NCI-H146 treated with DMSO at 0.1 percent for 48 hours (cell line): ENCODE results near the gene ASGR1.
A peak's percentile ranks its signal among the peaks of the same experiment; 100 is the strongest.
"Not testable (repeated sequence)": the region's sequence is repeated elsewhere in the genome, so short reads cannot be mapped to it uniquely, and the experiment has no call there.

Source experiments
- DNase-seq: peaks from one replicate; lab custom pipeline; 2025; ENCODE audit not compliant: unreplicated experiment; lab: John Stamatoyannopoulos, UW

Gene ASGR1

GRCh38 chr17:7166873-7167272 lies 12.3 kb downstream of the ASGR1 start:
- no peak for DNase-seq

GRCh38 chr17:7159571-7159970 lies 19.6 kb downstream of the ASGR1 start:
- not testable (repeated sequence) for DNase-seq

- DNase-seq: not testable (repeated sequence)
These were observed 20.7 kb downstream of the ASGR1 start for GRCh38 chr17:7158424-7158823.

GRCh38 chr17:7156342-7156940 lies 22.7 kb downstream of the ASGR1 start:
- no peak for DNase-seq

GRCh38 chr17:7147772-7148171 lies 31.4 kb downstream of the ASGR1 start:
- DNase-seq: no peak

- no peak for DNase-seq
These were observed 33.1 kb downstream of the ASGR1 start for GRCh38 chr17:7146115-7146514.

- DNase-seq: no peak
These were observed 35.0 kb downstream of the ASGR1 start for GRCh38 chr17:7144213-7144612.

- no peak for DNase-seq
These were observed 37.3 kb downstream of the ASGR1 start for GRCh38 chr17:7141824-7142223.

- DNase-seq: no peak
These were observed 39.8 kb downstream of the ASGR1 start for GRCh38 chr17:7139400-7139799.

- DNase-seq: no peak
These were observed 40.3 kb downstream of the ASGR1 start for GRCh38 chr17:7138800-7139381.

- no peak for DNase-seq
These were observed 41.8 kb downstream of the ASGR1 start for GRCh38 chr17:7137171-7137943.

GRCh38 chr17:7136266-7136877 lies 42.8 kb downstream of the ASGR1 start:
- peak; percentile 17 for DNase-seq

- DNase-seq: no peak
These were observed 45.3 kb downstream of the ASGR1 start for GRCh38 chr17:7133916-7134315.

GRCh38 chr17:7133424-7133823 lies 45.7 kb downstream of the ASGR1 start:
- no peak for DNase-seq

- no peak for DNase-seq
These were observed 46.6 kb downstream of the ASGR1 start for GRCh38 chr17:7132511-7133094.

GRCh38 chr17:7131423-7131791 lies 47.8 kb downstream of the ASGR1 start:
- no peak for DNase-seq

- no peak for DNase-seq
These were observed 48.3 kb downstream of the ASGR1 start for GRCh38 chr17:7130621-7131422.

GRCh38 chr17:7129311-7129710 lies 49.9 kb downstream of the ASGR1 start:
- DNase-seq: no peak

GRCh38 chr17:7128160-7128559 lies 51.0 kb downstream of the ASGR1 start:
- no peak for DNase-seq

GRCh38 chr17:7127501-7127900 lies 51.7 kb downstream of the ASGR1 start:
- not testable (repeated sequence) for DNase-seq

- DNase-seq: not testable (repeated sequence)
These were observed 52.8 kb downstream of the ASGR1 start for GRCh38 chr17:7126386-7126785.
